Smooth muscle cell (in vitro differentiated cells): ENCODE measurements around the gene NGLY1. TPM values are rescaled to one million over a fixed set of nuclear protein-coding genes. Genes with fewer than 3 reads are reported as not detected.

ENCODE experiments used
- DNase-seq: peaks from one replicate; lab custom pipeline; 2025; ENCODE audit not compliant: unreplicated experiment; lab: John Stamatoyannopoulos, UW
- H2AFZ ChIP-seq: fragments of 200-600 bp; sonication (generic); 2 replicates; pipeline ENCODE4 v1.6.0; 2016; ENCODE audit warnings: antibody characterized with exemption, low read depth, mild to moderate bottlenecking
- H3F3A ChIP-seq: fragments of 200-600 bp; sonication (generic); 2 replicates; pipeline ENCODE4 v1.6.0; 2017; ENCODE audit warnings: antibody characterized with exemption, low read depth
- H3K27ac ChIP-seq: fragments of 200-600 bp; sonication (generic); 2 replicates; pipeline ENCODE4 v1.5.1; 2016; ENCODE audit warnings: low read depth, mild to moderate bottlenecking
- H3K27me3 ChIP-seq: fragments of 200-600 bp; sonication (generic); 2 replicates; pipeline ENCODE4 v1.6.1; 2016; ENCODE audit warnings: low read depth, mild to moderate bottlenecking
- H3K36me3 ChIP-seq: fragments of 200-600 bp; sonication (generic); 2 replicates; pipeline ENCODE4 v1.5.1; 2016; ENCODE audit warnings: low read depth
- H3K4me1 ChIP-seq: fragments of 200-600 bp; sonication (generic); 2 replicates; pipeline ENCODE4 v1.5.1; 2016; ENCODE audit warnings: low read depth
- H3K4me2 ChIP-seq: fragments of 200-600 bp; sonication (generic); 2 replicates; pipeline ENCODE4 v1.6.0; 2016; ENCODE audit warnings: mild to moderate bottlenecking
- H3K4me3 ChIP-seq: fragments of 200-600 bp; sonication (generic); 2 replicates; pipeline ENCODE4 v1.5.1; 2016; ENCODE audit warnings: mild to moderate bottlenecking
- H3K79me2 ChIP-seq: fragments of 200-600 bp; sonication (generic); 2 replicates; pipeline ENCODE4 v1.6.0; 2016; ENCODE audit warnings: low read depth, mild to moderate bottlenecking
- H3K9ac ChIP-seq: fragments of 200-600 bp; sonication (generic); 2 replicates; pipeline ENCODE4 v1.6.0; 2016; ENCODE audit warnings: low read depth
- H3K9me3 ChIP-seq: fragments of 200-600 bp; sonication (generic); replicated peaks from 2 replicates; pipeline ENCODE4 v1.5.1; 2016; ENCODE audit warnings: low read depth
- H4K20me1 ChIP-seq: fragments of 200-600 bp; sonication (generic); 2 replicates; pipeline ENCODE4 v1.6.0; 2016; ENCODE audit warnings: low read depth
- CTCF ChIP-seq: fragments of 200-600 bp; sonication (generic); IDR thresholded peaks from 2 replicates; pipeline ENCODE4 v1.5.1; 2017; ENCODE audit warnings: borderline replicate concordance, mild to moderate bottlenecking, antibody characterized with exemption; ENCODE audit not compliant: insufficient read depth, poor library complexity, severe bottlenecking
- WGBS: methylation state at CpG from one replicate; pipeline ENCODE4 v1.1.7; 2016; ENCODE audit warnings: low lambda C conversion rate; 5-methylcytosine and 5-hydroxymethylcytosine counted together
- polyA plus RNA-seq: library from polyadenylated mRNA; unstranded; fragments of >200 nt; fragmentation: Nextera tagmentation; extraction: Ambion mirVana; gene quantifications from 2 replicates; pipeline ENCODE4 v1.2.1, GENCODE V29; 2016
- total RNA-seq: library from RNA; depleted of rRNA; stranded (reverse); fragments of >200 nt; gene quantifications from 2 replicates; pipeline ENCODE4 v1.2.3, GENCODE V29; 2014

NGLY1 gene
- total and polyA plus RNA-seq, 2 experiments from 2014 or later, result 29.0 to 35.8 TPM

- 96% methylated on average over 2 of the region's 2 CpGs for WGBS
- H2AFZ ChIP-seq, result no peak overlapping the region
Measured at GRCh38 chr3:25826510-25826909, 43.3 kb upstream of the NGLY1 start.

GRCh38 chr3:25823314-25823713, 40.1 kb upstream of the NGLY1 start:
- DNase-seq, result no peak
- Histone ChIP-seq H3K4me1 (no peaks in the 10 kb centered on the region), H3K4me3 (no peak overlapping the region), H3K36me3 (no peaks in the 10 kb centered on the region), H3K27ac (no peak overlapping the region), H3F3A (no peaks in the 10 kb centered on the region), H2AFZ (no peak overlapping the region), H3K9me3 (no peaks in the 10 kb centered on the region), H3K4me2 (no peak overlapping the region), H4K20me1 (no peaks in the 10 kb centered on the region), H3K27me3 (no peaks in the 10 kb centered on the region), H3K79me2 (no peaks in the 10 kb centered on the region), H3K9ac (no peak overlapping the region)
- WGBS, result 96% methylated on average over 3 of the region's 3 CpGs
- no peak for TF ChIP-seq CTCF

More at GRCh38 chr3:25826510-25826909, 43.3 kb upstream of the NGLY1 start:
- Histone ChIP-seq H3K4me2 (no peak overlapping the region), H3K27ac (no peak overlapping the region), H4K20me1 (no peaks in the 10 kb centered on the region), H3K4me1 (no peaks in the 10 kb centered on the region), H3F3A (no peaks in the 10 kb centered on the region), H3K9ac (no peak overlapping the region), H3K9me3 (no peaks in the 10 kb centered on the region), H3K27me3 (no peaks in the 10 kb centered on the region), H3K4me3 (no peak overlapping the region), H3K79me2 (no peaks in the 10 kb centered on the region), H3K36me3 (no peaks in the 10 kb centered on the region)
- DNase-seq, result no peak
- TF ChIP-seq CTCF, result no peak

- H3K4me3 ChIP-seq, result no peak overlapping the region
- no peaks in the 10 kb centered on the region for H3K36me3 ChIP-seq
- no peak overlapping the region for H3K4me2 ChIP-seq
- H3K27ac ChIP-seq, result no peak overlapping the region
- H2AFZ ChIP-seq, result no peak overlapping the region
- no peak overlapping the region for H3K9ac ChIP-seq
- WGBS, result 59% methylated on average over 4 of the region's 4 CpGs
- no peak for DNase-seq
- no peaks in the 10 kb centered on the region for H3K4me1 ChIP-seq
- no peaks in the 10 kb centered on the region for H4K20me1 ChIP-seq
- H3F3A ChIP-seq, result no peaks in the 10 kb centered on the region
- H3K9me3 ChIP-seq, result no peaks in the 10 kb centered on the region
- TF ChIP-seq CTCF, result no peak
- no peaks in the 10 kb centered on the region for H3K79me2 ChIP-seq
- H3K27me3 ChIP-seq, result no peaks in the 10 kb centered on the region
Measured at GRCh38 chr3:25821746-25822573, 38.7 kb upstream of the NGLY1 start.
